ENCODE results near the gene CDK13.

- TF ChIP-seq POLR2A (IDR thresholded peaks at IDR 0.05; ENCODE audit: low read length), result no peak
- no peak for TF ChIP-seq GATA1 (IDR thresholded peaks at IDR 0.05; ENCODE audit: low read depth, low read length)
Measured at GRCh38 chr7:39937366-39938153, 12.5 kb upstream of the CDK13 start.
